ES-I3 (cell line): Measurements from ENCODE around the gene IQGAP3.
"Not testable (repeated sequence)": the region's sequence is repeated elsewhere in the genome, so short reads cannot be mapped to it uniquely, and the experiment has no call there.

Experiments used
- H3K36me3 ChIP-seq: 2 replicates; pipeline ENCODE4 v1.6.1; 2013; ENCODE audit warnings: mild to moderate bottlenecking, low read length, control low read depth, moderate library complexity; ENCODE audit not compliant: insufficient read depth
- H3K4me1 ChIP-seq: 2 replicates; pipeline ENCODE4 v1.6.1; 2013; ENCODE audit warnings: mild to moderate bottlenecking, control low read depth, low read length; ENCODE audit not compliant: insufficient read depth
- H3K9ac ChIP-seq: 2 replicates; pipeline ENCODE4 v1.6.1; 2013; ENCODE audit warnings: low read depth, mild to moderate bottlenecking, low read length, moderate library complexity
- H3K9me3 ChIP-seq: 2 replicates; pipeline ENCODE4 v1.6.1; 2013; ENCODE audit warnings: mild to moderate bottlenecking, low read length, moderate library complexity; ENCODE audit not compliant: control insufficient read depth, insufficient read depth

IQGAP3 gene

DNA sequence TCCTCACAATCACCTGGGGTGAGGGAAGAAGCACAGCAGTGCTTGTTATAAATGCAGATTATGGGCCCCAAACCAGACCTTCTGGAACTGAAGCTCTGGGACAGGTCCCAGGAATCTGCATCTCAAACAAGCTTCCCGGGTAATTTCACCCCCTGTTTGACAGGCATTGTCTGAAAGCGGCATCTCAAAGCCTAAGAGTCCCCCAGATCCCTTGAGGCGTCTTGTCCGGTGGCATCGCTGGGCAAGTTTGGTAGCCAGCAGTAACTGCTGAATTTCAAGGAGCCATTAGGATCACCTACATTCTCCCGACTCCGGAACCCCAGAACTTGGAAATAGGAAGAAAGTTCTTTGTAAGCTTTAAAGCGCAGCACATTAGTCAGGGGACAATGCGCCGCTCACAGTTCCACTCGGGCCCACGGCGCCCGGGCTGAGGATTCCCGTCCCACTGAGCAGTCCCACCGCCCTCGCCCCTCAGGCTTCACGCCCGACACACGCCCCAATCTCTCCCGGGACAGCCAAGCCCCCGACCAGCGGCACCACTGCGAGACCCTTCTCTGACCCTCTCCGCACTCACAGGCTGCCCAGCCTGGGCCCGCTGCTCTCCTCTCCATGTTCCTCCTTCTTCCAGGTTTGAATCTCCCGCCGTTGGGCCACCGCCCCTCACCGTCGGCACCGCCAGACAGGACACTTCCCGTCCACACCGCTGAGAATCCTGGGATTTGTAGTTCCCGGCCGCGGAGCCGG, at the start of gene IQGAP3:
IQGAP3 (minus strand) TSS at position 647 of the 744 bp plus-strand sequence; CDS start at position 611, 36 bp downstream.
- no peaks in the 10 kb centered on the region for H3K36me3 ChIP-seq
- H3K9ac ChIP-seq: peak within 1 kb of the TSS; percentile 87
- no peaks in the 10 kb centered on the region for H3K9me3 ChIP-seq
- peaks cover 5% of the 10 kb centered on the region; the same call in 1 of the 2 replicates for H3K4me1 ChIP-seq

- no peaks in the 10 kb centered on the region for H3K9me3 ChIP-seq
These were observed 47.2 kb upstream of the IQGAP3 start for GRCh38 chr1:156619582-156619955.

GRCh38 chr1:156618853-156619581, 46.7 kb upstream of the IQGAP3 start, which contains the start of gene HAPLN2:
Gene HAPLN2 (plus strand): TSS chr1:156619415. CDS start chr1:156623491, 4,076 bp downstream.
- H3K4me1 ChIP-seq: peaks cover 6% of the 10 kb centered on the region; the same call in 1 of the 2 replicates
- no peaks in the 10 kb centered on the region for H3K9me3 ChIP-seq
- H3K36me3 ChIP-seq: no peaks in the 10 kb centered on the region
- H3K9ac ChIP-seq: no peak within 1 kb of the TSS

More at GRCh38 chr1:156619582-156619955, 47.2 kb upstream of the IQGAP3 start:
- Histone ChIP-seq H3K4me1 (peaks cover 6% of the 10 kb centered on the region; the same call in 1 of the 2 replicates), H3K9ac (no peak overlapping the region), H3K36me3 (no peaks in the 10 kb centered on the region)

DNA sequence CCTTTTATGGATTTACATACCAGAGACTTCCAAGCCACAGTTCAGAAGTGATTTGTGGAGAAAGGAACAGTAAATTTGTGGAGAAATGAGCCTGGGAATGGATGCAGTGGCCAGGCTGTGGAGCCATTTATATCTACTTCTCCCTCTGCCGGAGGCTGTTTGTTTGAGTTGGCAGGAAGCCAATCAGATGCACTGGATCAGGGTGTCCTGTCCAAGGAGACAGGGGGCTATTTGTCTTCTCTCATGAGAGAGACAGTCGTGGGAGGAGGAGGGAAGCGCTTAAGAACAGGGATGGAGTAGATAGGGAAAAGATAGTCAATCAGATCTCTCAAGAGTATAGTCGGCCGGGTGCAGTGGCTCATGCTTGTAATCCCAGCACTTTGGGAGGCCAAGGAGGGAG, 44.1 kb upstream of the IQGAP3 start:
- Histone ChIP-seq H3K4me1 (peaks cover 6% of the 10 kb centered on the region; the same call in 1 of the 2 replicates), H3K9me3 (no peaks in the 10 kb centered on the region), H3K36me3 (no peaks in the 10 kb centered on the region), H3K9ac (no peak overlapping the region)

- peaks cover 6% of the 10 kb centered on the region; the same call in 1 of the 2 replicates for H3K4me1 ChIP-seq
- H3K9me3 ChIP-seq: no peaks in the 10 kb centered on the region
- no peak overlapping the region for H3K9ac ChIP-seq
- no peaks in the 10 kb centered on the region for H3K36me3 ChIP-seq
These were observed 43.6 kb upstream of the IQGAP3 start for GRCh38 chr1:156615946-156616345.

- Histone ChIP-seq H3K36me3 (no peaks in the 10 kb centered on the region), H3K9ac (no peak overlapping the region), H3K9me3 (no peaks in the 10 kb centered on the region), H3K4me1 (peaks cover 6% of the 10 kb centered on the region; the same call in 1 of the 2 replicates)
These were observed 40.3 kb upstream of the IQGAP3 start for GRCh38 chr1:156612666-156613065.

DNA sequence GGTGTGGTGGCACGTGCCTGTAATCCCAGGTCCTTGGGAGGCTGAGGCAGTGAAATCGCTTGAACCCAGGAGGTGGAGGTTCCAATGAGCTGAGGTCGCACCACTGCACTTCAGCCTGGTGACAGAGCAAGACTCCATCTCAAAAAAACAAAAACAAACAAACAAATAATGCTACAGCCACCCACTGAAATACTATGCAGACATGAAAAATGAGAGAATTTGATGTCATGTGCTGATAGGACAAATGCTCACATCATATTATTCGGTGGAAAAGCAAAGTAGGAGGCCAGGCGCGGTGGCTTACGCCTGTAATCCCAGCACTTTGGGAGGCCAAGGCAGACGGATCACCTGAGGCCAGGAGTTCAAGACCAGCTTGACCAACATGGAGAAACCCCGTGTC, 37.7 kb upstream of the IQGAP3 start:
- not testable (repeated sequence) for H3K9ac ChIP-seq, H3K9me3 ChIP-seq, H3K4me1 ChIP-seq, H3K36me3 ChIP-seq

- no peak overlapping the region for H3K9ac ChIP-seq
- H3K9me3 ChIP-seq: no peaks in the 10 kb centered on the region
- H3K36me3 ChIP-seq: no peaks in the 10 kb centered on the region
- H3K4me1 ChIP-seq: no peaks in the 10 kb centered on the region
These were observed 36.6 kb upstream of the IQGAP3 start for GRCh38 chr1:156608981-156609380.

DNA sequence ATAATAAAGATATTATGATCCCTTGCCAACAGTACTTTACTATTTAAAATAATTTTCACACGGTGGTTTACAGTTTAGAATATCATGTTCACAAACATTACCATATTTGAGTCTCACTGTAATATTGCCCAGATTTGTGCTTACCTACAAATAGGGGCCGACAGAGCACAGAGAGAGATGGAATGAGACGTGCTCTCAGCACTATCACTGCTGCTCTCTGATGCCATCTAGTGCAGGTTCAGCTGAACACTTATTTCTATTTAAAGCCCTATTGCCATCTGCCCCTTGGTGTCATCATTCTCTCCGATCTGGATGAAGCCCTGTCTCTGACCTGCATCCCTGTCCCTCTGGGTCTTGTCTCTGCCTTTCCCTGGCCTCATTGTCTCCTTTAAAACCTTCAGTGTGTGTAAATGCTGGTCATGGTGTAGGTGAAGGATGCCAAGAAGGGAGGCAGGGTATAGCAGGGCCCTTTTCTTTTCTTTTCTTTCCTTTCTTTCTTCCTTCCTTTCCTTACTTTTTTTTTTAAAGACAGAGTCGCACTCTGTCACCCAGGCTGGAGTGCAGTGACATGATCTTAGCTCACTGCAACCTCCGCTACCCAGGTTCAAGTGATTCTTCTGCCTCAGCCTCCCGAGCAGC, 35.8 kb upstream of the IQGAP3 start:
- Histone ChIP-seq H3K9ac (no peak overlapping the region), H3K4me1 (no peaks in the 10 kb centered on the region), H3K36me3 (no peaks in the 10 kb centered on the region), H3K9me3 (no peaks in the 10 kb centered on the region)

DNA sequence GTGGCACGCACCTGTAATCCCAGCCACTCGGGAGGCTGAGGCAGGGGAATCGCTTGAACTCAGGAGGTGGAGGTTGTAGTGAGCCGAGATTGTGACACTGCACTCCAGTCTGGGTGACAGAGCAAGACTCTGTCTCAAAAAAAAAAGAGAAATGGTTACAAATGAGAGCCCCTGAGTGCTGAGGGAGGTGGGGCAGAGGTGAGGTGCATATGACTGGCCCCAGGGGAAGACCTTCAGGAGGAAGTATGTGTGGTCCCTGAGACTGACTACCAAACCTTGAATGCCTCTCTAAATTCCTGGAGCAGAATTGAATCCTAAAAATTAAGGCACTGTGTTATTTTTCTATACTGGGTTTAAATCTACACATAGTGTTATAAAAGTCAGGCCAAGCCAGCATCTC, 35.0 kb upstream of the IQGAP3 start:
- H3K4me1 ChIP-seq, H3K36me3 ChIP-seq, H3K9me3 ChIP-seq, H3K9ac ChIP-seq: not testable (repeated sequence)

DNA sequence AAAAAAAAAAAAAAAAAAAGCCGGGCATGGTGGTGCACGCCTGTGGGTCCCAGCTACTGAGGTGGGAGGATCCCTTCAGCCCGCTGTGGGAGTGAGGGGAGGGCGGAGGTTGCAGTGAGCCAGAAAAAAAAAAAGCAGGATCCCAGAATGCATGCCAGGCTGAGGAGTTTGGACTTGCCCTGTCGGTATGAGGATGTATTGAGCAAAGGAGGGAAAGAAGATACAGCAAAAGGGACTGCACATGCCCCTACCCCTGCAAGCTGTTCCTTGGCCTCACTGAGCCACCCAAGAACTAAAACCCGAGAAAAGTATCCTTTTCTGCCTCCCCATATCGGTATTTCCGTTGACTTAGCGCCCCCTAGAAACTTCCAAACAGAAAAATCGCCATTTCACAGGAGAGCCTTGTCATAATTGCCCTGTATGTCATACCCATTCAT, 30.2 kb upstream of the IQGAP3 start:
- H3K4me1 ChIP-seq: no peaks in the 10 kb centered on the region
- H3K9ac ChIP-seq: peak overlapping the region; percentile 25; the same call in 1 of the 2 replicates
- H3K9me3 ChIP-seq: no peaks in the 10 kb centered on the region
- H3K36me3 ChIP-seq: peaks cover 6% of the 10 kb centered on the region

DNA sequence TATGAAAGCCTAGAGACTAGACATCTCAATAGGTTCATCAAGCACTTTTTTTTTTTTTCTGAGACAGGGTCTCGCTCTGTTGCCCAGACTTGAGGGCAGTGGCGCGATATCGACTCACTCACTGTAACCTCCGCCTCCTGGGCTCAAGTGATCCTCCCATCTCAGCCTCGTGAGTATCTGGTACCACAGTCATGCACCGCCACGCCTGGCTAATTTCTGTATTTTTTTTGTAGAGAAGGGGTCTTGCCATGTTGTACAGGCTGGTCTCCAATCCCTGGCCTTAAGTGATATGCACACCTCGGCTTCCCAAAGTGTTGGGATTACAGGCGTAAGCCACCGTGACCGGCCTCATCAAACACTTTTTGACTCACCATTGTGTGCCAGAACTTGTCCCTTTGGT, 29.5 kb upstream of the IQGAP3 start:
- Histone ChIP-seq H3K4me1 (no peaks in the 10 kb centered on the region), H3K36me3 (peaks cover 9% of the 10 kb centered on the region), H3K9ac (peak overlapping the region; percentile 81; the same call in 1 of the 2 replicates), H3K9me3 (no peaks in the 10 kb centered on the region)

DNA sequence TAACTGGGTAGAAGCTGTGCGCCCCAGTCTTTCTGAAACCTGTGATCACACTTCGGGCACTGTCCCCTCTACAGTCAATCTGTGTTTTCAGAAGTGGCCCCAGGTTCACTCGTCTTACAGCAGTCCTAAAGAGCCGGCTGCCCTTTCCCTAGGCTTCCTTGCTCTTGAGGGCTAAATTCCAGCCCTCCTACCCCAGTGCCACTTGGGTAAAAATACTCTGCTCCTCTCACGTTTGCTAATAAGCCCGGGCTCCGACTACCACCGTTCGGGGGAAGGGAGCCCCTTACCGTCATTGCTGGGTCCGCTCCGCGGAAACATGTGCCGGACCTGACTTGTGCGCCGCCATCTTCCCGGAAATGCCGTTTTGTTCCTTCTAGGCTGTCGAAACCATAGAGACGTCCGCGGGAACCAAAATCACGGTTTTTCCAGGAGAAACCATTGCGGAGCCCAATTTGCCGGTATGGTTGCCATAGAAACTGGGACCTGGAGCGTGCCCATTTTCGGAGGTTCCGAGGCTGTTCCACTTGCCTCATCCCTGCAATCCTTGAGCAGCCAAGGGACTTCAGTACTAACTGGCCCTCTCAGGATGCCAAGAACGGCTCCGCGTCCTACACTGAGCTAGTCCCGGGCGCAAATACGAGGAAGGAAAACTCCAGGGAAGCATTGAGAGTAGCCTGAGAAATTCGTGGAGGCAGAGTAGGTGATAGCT, 28.9 kb upstream of the IQGAP3 start, which contains the start of gene GPATCH4:
GPATCH4 (minus strand) TSS at position 358 of the 709 bp plus-strand sequence.
- no peaks in the 10 kb centered on the region for H3K9me3 ChIP-seq
- H3K4me1 ChIP-seq: no peaks in the 10 kb centered on the region
- H3K9ac ChIP-seq: peak within 1 kb of the TSS; percentile 81
- H3K36me3 ChIP-seq: peaks cover 14% of the 10 kb centered on the region

DNA sequence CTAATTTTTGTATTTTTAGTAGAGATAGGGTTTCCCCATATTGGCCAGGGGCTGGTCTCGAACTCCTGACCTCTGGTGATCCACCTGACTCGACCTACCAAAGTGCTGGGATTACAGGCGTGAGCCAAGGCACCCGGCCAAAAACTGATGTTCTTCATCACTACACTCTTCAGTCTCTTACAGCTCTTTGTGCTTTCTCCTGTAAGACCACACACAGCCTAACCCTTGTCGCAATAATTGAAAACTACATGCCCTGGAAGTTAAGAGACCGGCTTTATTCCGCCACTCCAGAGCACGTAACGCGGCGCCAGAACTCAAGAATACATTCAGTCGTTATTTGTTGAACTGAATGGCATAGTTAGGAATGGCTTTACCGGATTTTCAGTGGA, 28.4 kb upstream of the IQGAP3 start:
- H3K9ac ChIP-seq: peak overlapping the region; percentile 81
- H3K4me1 ChIP-seq: no peaks in the 10 kb centered on the region
- H3K9me3 ChIP-seq: no peaks in the 10 kb centered on the region
- peaks cover 18% of the 10 kb centered on the region for H3K36me3 ChIP-seq
